Measurements from ENCODE around the gene GPR63.

The GPR63 gene

DNA sequence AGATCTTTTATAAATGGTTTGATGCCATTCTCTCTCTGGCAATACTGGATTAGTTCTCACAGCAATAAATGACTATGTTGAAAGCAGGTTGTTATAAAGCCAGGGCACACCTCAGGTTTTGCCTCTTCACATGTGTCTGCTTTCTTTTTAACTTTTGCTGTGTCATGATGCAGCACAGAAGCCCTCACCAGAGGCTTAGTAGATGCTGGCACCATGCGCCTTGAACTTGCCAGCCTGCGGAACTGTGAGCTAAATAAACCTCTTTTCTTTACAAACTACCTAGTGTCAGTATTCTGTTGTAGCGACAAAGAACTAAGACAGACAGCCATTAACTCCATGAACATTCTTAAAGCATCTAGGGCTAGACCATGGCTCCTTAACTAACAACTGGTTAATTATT lies 15.3 kb upstream of the GPR63 start:
- H3K4me3 ChIP-seq (ENCODE audit: low read depth, low read length), result no peak overlapping the region
- TF ChIP-seq, protein P1, sequence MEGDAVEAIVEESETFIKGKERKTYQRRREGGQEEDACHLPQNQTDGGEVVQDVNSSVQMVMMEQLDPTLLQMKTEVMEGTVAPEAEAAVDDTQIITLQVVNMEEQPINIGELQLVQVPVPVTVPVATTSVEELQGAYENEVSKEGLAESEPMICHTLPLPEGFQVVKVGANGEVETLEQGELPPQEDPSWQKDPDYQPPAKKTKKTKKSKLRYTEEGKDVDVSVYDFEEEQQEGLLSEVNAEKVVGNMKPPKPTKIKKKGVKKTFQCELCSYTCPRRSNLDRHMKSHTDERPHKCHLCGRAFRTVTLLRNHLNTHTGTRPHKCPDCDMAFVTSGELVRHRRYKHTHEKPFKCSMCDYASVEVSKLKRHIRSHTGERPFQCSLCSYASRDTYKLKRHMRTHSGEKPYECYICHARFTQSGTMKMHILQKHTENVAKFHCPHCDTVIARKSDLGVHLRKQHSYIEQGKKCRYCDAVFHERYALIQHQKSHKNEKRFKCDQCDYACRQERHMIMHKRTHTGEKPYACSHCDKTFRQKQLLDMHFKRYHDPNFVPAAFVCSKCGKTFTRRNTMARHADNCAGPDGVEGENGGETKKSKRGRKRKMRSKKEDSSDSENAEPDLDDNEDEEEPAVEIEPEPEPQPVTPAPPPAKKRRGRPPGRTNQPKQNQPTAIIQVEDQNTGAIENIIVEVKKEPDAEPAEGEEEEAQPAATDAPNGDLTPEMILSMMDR (IDR thresholded peaks at IDR 0.05; ENCODE audit: insufficient read depth, low read length, missing control alignments), result no peak
- DNase-seq (ENCODE audit: low read depth, low spot score), result no peak
- CTCF ChIA-PET, result no interaction called here
- POLR2A ChIA-PET, result no interaction called here

- POLR2A ChIA-PET, result no interaction called here
- no peak overlapping the region for H3K4me3 ChIP-seq (ENCODE audit: low read depth, low read length)
Measured at GRCh38 chr6:96851858-96852257, 14.6 kb upstream of the GPR63 start.

DNA sequence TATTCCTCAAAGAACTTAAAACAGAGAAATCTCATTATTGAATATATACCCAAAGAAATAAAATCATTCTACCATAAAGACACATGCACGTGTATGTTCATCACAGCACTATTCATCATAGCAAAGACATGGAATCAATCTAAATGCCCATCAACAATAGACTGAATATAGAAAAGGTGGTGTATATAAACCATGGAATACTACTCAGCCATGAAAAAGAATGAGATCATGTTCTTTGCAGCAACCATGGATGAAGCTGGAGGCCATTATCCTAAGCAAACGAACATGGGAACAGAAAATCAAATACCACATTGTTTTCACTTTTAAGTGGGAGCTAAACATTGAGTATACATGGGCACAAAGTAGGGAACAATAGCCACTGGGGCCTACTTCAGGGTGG lies 12.3 kb upstream of the GPR63 start:
- H3K4me3 ChIP-seq (ENCODE audit: low read depth, low read length), result no peak overlapping the region
- CTCF ChIA-PET, result no interaction called here
- POLR2A ChIA-PET, result no interaction called here
- no peak for DNase-seq (ENCODE audit: low read depth, low spot score)
- TF ChIP-seq, protein P1 (IDR thresholded peaks at IDR 0.05; ENCODE audit: insufficient read depth, low read length, missing control alignments), result no peak

More at GRCh38 chr6:96851858-96852257, 14.6 kb upstream of the GPR63 start:
- no peak for DNase-seq (ENCODE audit: low read depth, low spot score)
- TF ChIP-seq, protein P1 (IDR thresholded peaks at IDR 0.05; ENCODE audit: insufficient read depth, low read length, missing control alignments), result no peak
- CTCF ChIA-PET, result no interaction called here

DNA sequence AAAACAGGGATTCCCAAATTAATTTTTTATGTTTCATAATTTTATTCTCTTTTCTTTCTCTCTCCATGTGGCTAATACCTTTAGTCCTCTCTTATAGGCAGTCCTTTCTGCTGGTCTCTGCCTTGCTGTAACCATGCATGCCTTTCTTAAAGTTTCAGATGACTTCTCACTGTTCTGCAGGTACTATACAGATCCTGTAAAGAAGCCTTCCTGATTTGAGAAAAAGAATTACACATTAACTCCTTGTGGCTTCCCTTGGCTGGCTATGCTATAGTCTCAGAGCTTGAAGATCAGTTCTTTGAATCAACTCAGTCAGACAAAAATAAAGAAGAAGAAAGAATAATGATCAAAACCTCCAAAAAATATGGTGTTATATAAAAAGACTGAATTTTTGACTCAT lies 7.3 kb upstream of the GPR63 start:
- H3K4me3 ChIP-seq (ENCODE audit: low read depth, low read length), result no peak overlapping the region
- CTCF ChIA-PET, result no interaction called here
- POLR2A ChIA-PET, result no interaction called here
- DNase-seq (ENCODE audit: low read depth, low spot score), result no peak
- TF ChIP-seq, protein P1 (IDR thresholded peaks at IDR 0.05; ENCODE audit: insufficient read depth, low read length, missing control alignments), result no peak

DNA sequence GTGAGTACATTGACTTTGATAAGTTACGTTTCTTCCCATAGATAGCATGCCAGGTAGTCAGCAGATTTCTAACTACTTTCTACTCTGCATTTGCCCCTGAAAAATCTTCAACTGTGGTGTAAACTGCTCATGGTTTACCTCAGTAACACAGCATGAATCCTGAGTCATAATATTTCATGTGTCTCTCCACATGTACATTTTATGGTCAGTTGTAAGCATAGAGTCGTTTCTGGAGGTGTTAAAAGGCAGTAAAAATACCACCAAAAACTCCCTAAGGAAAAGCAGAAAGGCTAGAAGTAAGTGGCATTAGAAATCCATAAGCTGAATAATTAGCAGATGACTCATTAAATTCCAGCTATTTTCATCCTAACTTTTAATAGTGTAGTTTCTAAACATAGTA lies 4.1 kb upstream of the GPR63 start:
- ChIA-PET CTCF (no interaction called here), POLR2A (no interaction called here)
- H3K4me3 ChIP-seq (ENCODE audit: low read depth, low read length), result no peak overlapping the region
- no peak for DNase-seq (ENCODE audit: low read depth, low spot score)
- TF ChIP-seq, protein P1 (IDR thresholded peaks at IDR 0.05; ENCODE audit: insufficient read depth, low read length, missing control alignments), result no peak

DNA sequence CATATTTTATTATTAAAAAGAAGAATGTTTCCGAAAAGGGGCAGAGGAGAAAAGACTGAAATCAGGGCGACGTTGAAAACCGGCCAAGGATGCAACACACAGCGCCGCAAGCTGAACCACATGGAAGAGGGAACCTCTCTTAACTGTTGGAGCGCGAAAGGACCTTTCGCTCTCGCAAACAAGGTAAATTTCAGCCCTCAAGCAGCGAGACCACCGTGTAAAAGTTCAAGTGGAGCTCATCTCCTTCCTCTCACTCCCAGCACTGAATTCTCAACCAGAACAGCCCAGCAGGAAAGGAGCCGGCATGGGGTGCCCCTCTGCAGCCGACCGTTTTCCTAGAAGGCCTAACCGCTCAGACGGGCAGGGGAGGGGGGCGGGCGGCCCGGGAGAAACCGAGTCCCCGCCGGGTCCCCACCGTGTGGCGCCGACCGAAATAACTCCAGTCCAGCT lies 621 bp downstream of the GPR63 start:
- peak overlapping the region; percentile 64 for H3K4me3 ChIP-seq (ENCODE audit: low read depth, low read length)
- CTCF ChIA-PET, result interaction anchor here (1.5 kb wide), 1 partner anchor 62 kb away, joined by 5 read pairs; no protein-coding TSS in a partner anchor
- no peak for DNase-seq (ENCODE audit: low read depth, low spot score)
- POLR2A ChIA-PET, result no interaction called here
- TF ChIP-seq, protein P1 (IDR thresholded peaks at IDR 0.05; ENCODE audit: insufficient read depth, low read length, missing control alignments), result no peak
